ENCODE results near the gene ATAD5. TPM values are rescaled to one million over a fixed set of nuclear protein-coding genes. Genes with fewer than 3 reads are reported as not detected.

The ATAD5 gene
- polyA plus RNA-seq, 1 of the 3 experiments (the other 2 are of a cell fraction) = 0.66 TPM

DNA sequence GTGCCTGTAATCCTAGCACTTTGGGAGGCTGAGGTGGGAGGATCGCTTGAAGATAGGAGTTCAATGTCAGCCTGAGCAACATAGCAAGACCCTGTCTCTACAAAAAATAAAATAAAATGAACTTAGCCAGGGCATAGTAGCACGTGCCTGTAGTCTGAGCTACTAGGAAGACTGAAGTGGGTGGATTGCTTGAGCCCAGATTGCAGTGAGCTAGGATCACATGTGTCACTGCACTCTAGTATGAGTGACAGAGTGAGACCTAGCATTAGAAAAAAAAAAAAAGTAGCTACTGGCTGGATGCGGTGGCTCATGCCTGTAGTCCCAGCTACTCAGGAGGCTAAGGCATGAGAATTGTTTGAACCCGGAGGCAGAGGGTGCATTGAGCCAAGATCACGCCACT, 96.0 kb downstream of the ATAD5 start:
- Histone ChIP-seq H3K9me2 (no peaks in the 10 kb centered on the region), H3K9me3 (no peaks in the 10 kb centered on the region), H3K4me3 (ENCODE audit: low read depth in 2 of 2, low read length in 1 of 2) (no peak overlapping the region), H4K20me1 (ENCODE audit: insufficient read depth) (no peaks in the 10 kb centered on the region), H3K36me3 (replicated peaks in 1 of 2; ENCODE audit: control insufficient read depth in 1 of 2, insufficient read depth in 2 of 2, low read length in 1 of 2) (no peaks in the 10 kb centered on the region), H3K9ac (no peak overlapping the region), H3K4me2 (no peak overlapping the region), H3F3A (replicated peaks; ENCODE audit: insufficient read depth) (peaks cover 3% of the 10 kb centered on the region), H3K79me2 (ENCODE audit: insufficient read depth) (no peaks in the 10 kb centered on the region), H3K4me1 (ENCODE audit: control insufficient read depth in 1 of 2, insufficient read depth in 2 of 2, low read depth in 1 of 2, low read length in 1 of 2) (no peaks in the 10 kb centered on the region; a peak in 1 of 4 replicates), H3K27ac (ENCODE audit: low read depth in 2 of 2, low read length in 1 of 2) (no peak overlapping the region), H3K27me3 (ENCODE audit: insufficient read depth) (peaks cover 25% of the 10 kb centered on the region), H2AFZ (ENCODE audit: low read depth) (no peak overlapping the region)
- POLR2A ChIA-PET = no interaction called here
- 69% methylated on average over 5 of the region's 5 CpGs for WGBS (ENCODE audit: low lambda C conversion rate)
- TF ChIP-seq GATA2 (CRISPR knock-in tag; IDR thresholded peaks at IDR 0.05) = no peak
- no peak for TF ChIP-seq RFX5 (IDR thresholded peaks at IDR 0.05; ENCODE audit: low read length)
- TF ChIP-seq, protein P1, sequence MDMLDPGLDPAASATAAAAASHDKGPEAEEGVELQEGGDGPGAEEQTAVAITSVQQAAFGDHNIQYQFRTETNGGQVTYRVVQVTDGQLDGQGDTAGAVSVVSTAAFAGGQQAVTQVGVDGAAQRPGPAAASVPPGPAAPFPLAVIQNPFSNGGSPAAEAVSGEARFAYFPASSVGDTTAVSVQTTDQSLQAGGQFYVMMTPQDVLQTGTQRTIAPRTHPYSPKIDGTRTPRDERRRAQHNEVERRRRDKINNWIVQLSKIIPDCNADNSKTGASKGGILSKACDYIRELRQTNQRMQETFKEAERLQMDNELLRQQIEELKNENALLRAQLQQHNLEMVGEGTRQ (IDR thresholded peaks at IDR 0.05; ENCODE audit: borderline replicate concordance, low read depth, low read length) = no peak
- TF ChIP-seq TCF12 (IDR thresholded peaks at IDR 0.05) = no peak
- no peak for TF ChIP-seq RXRA (IDR thresholded peaks at IDR 0.05; ENCODE audit: borderline replicate concordance, low read depth)
- no peak for TF ChIP-seq JUND (IDR thresholded peaks at IDR 0.05)
- TF ChIP-seq EP300 (IDR thresholded peaks at IDR 0.05; ENCODE audit: borderline replicate concordance in 1 of 2, low read depth in 1 of 2, low read length in 1 of 2) = no peak
- TF ChIP-seq FOSL2 (IDR thresholded peaks at IDR 0.05; ENCODE audit: borderline replicate concordance, low read depth) = no peak
- TF ChIP-seq EZH2phosphoT487 (IDR thresholded peaks at IDR 0.05; ENCODE audit: borderline replicate concordance, low read depth) = no peak
- TF ChIP-seq, protein P2, sequence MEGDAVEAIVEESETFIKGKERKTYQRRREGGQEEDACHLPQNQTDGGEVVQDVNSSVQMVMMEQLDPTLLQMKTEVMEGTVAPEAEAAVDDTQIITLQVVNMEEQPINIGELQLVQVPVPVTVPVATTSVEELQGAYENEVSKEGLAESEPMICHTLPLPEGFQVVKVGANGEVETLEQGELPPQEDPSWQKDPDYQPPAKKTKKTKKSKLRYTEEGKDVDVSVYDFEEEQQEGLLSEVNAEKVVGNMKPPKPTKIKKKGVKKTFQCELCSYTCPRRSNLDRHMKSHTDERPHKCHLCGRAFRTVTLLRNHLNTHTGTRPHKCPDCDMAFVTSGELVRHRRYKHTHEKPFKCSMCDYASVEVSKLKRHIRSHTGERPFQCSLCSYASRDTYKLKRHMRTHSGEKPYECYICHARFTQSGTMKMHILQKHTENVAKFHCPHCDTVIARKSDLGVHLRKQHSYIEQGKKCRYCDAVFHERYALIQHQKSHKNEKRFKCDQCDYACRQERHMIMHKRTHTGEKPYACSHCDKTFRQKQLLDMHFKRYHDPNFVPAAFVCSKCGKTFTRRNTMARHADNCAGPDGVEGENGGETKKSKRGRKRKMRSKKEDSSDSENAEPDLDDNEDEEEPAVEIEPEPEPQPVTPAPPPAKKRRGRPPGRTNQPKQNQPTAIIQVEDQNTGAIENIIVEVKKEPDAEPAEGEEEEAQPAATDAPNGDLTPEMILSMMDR (IDR thresholded peaks at IDR 0.05) = no peak
- no peak for TF ChIP-seq FOXM1 (IDR thresholded peaks at IDR 0.05; ENCODE audit: low read depth)
- no peak for TF ChIP-seq TAF1 (IDR thresholded peaks at IDR 0.05; ENCODE audit: borderline replicate concordance, low read depth, low read length)
- TF ChIP-seq RCOR1 (IDR thresholded peaks at IDR 0.05; ENCODE audit: low read length) = no peak
- TF ChIP-seq NFIC (IDR thresholded peaks at IDR 0.05; ENCODE audit: borderline replicate concordance) = no peak
- TF ChIP-seq TEAD4 (IDR thresholded peaks at IDR 0.05; ENCODE audit: borderline replicate concordance, insufficient read depth) = no peak
- no peak for TF ChIP-seq SIN3A (IDR thresholded peaks at IDR 0.05; ENCODE audit: borderline replicate concordance, low read depth, low read length)
- CTCF ChIA-PET = no interaction called here
- no peak for DNase-seq

DNA sequence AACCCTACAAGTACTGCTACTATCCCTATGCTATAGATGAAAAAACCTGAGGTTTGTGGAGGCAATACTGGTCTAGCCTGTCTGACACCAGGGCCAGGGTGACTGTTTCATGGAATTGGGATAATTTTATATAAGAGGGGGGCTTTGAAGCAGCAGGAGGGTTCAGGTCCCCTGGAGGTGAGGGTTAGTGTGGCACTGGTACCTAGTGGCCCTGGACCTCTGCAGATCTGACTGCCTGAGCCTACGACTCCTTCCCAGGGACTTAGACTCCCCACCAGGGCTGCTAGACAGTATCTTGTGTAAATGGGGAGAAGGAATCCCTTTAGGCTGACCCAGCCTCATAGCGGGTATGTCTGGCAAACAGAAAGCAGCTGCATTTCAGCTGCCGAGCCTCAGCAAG, 96.8 kb downstream of the ATAD5 start:
- no peak overlapping the region for H3K27ac ChIP-seq (ENCODE audit: low read depth in 2 of 2, low read length in 1 of 2)
- 92% methylated on average over 2 of the region's 3 CpGs for whole genome bisulfite sequencing (ENCODE audit: low lambda C conversion rate)
- TF ChIP-seq MXI1 (IDR thresholded peaks at IDR 0.05; ENCODE audit: low read depth, low read length) (no peak), NRF1 (IDR thresholded peaks at IDR 0.05; ENCODE audit: low read depth, low read length) (no peak), POLR2AphosphoS5 (IDR thresholded peaks at IDR 0.05; ENCODE audit: low read depth, low read length) (no peak)
- no peaks in the 10 kb centered on the region for H3K9me2 ChIP-seq
- H3K4me1 ChIP-seq (ENCODE audit: control insufficient read depth in 1 of 2, insufficient read depth in 2 of 2, low read depth in 1 of 2, low read length in 1 of 2) = no peaks in the 10 kb centered on the region
- peaks cover 17% of the 10 kb centered on the region; the same call in 1 of the 2 replicates for H3K27me3 ChIP-seq (ENCODE audit: insufficient read depth)
- ChIA-PET POLR2A (no interaction called here), CTCF (no interaction called here)
- no peak overlapping the region for H2AFZ ChIP-seq (ENCODE audit: low read depth)
- no peak for DNase-seq
- H4K20me1 ChIP-seq (ENCODE audit: insufficient read depth) = no peaks in the 10 kb centered on the region
- H3F3A ChIP-seq (replicated peaks; ENCODE audit: insufficient read depth) = peaks cover 3% of the 10 kb centered on the region
- H3K4me2 ChIP-seq = no peak overlapping the region
- no peaks in the 10 kb centered on the region for H3K9me3 ChIP-seq
- no peaks in the 10 kb centered on the region for H3K79me2 ChIP-seq (ENCODE audit: insufficient read depth)
- H3K4me3 ChIP-seq (ENCODE audit: low read depth in 2 of 2, low read length in 1 of 2) = no peak overlapping the region
- no peak overlapping the region for H3K9ac ChIP-seq
- no peaks in the 10 kb centered on the region for H3K36me3 ChIP-seq (replicated peaks in 1 of 2; ENCODE audit: control insufficient read depth in 1 of 2, insufficient read depth in 2 of 2, low read length in 1 of 2)

All from SK-N-SH (cell line).